HG02973 (cell line): ENCODE measurements around the gene FIBCD1.

Experiments used
- ATAC-seq: cut with Tn5 transposase; IDR thresholded peaks from one replicate; pipeline ENCODE4 v1.9.1; 2021; ENCODE audit warnings: moderate library complexity; ENCODE audit not compliant: unreplicated experiment

The FIBCD1 gene

DNA sequence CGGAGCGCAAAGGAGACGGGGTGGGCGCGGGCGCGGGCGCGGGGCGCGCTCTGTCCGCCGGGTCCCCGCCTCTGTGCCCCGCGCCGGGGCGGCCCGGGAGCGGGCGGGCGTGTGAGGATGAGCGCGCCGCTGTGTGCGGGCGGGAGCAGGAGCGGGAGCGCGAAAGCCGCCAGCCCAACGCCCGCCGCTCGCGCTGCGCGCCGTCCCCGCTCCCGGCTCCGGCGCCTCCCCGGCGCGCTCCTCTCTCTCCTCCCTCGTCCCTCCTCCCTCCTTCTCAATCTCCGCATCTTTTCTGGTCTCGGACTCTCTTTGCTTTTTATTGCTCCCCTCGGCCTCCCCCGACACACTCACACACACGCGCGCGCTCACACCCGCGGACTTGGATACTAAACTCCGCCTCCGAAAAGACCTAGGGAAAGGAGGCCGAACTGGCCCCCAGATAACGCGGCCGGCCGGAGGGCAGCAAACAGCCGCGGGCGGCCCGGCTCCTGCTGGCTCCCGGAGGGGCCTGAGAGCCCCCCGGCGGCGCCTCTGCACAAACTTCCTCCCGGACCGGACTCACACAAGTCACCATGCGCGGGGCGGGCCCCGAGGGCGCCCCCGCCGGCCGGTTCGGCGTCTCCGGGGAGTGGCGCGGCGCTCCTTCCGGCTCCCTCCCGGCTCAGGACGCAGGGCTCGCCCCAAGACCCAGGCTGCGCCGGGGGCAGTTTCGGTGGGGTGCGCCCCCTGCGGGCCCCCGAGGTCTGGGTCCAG, at the start of gene FIBCD1:
TSS of gene FIBCD1 (minus strand) at position 596 of the 753 bp plus-strand sequence. CDS start 640 bp downstream, outside the sequence.
- ATAC-seq, result no peak

DNA sequence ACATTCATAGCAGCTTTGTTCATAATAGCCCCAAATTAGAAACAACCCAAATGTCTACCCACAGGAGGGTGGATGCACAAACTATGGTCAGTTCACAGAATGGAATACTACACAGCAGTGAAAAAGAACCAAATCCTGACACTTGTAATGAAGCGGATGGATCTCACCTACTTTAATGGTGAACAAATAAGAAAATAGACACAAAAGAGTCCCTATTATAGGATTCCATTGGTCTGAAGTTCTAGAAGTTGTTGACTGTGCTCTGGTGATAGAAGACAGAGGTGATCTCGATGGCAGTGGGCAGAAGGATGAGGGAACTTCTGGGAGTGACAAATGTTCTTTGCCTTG, 49.3 kb upstream of the FIBCD1 start:
- no peak for ATAC-seq

DNA sequence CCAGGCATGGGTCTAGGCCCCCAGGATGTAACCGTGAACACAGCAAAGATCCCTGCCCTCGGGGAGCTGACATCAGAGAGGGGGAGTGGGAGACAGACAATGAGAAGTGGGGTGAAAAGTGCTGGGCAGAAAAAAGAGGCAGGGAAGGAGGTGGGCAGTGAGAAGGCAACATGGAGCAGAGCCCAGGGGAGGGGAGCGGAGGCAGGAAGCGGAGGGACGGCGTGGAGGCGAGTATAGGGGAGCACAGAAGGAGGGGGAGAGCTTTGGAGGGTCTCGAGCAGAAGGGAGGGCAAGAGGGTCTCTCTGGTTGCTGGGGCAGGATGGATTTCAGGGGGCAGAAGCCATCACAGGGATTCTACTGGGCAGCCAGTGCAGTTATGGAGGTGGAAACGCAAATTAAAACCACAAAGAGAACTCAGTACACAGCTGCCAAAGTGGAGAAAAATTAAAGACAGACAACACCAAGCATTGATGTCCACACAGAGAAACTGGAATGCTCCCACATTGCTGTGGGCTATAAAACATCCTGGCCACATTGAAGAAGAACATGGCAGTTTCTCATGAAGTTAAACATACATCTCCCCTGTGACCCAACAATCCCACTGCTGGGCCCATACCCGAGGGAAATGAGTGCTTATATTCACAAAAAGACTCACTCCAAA, 48.8 kb upstream of the FIBCD1 start:
- no peak for ATAC-seq

DNA sequence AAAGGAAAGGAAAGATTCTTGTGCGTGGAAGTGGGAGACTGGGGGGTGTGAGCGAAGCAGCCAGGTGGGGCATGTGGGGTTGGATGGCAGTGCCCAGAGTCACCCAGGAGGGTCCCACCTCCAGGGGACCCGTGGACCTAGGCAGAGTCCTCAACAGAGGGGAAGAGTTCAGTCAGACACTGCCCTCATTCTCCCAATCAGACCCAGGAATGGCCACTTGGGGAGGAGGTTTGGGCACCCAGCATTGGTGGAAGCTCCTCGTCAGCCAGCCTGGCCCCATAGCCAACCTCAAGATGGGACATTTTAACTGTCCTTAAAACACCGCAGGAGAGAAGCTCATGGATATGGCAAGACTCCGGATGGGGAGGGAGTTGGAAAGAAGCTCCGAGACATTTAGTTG, 48.0 kb upstream of the FIBCD1 start:
- no peak for ATAC-seq

- no peak for ATAC-seq
Observed at GRCh38 chr9:130986356-130986965, 47.4 kb upstream of the FIBCD1 start.

DNA sequence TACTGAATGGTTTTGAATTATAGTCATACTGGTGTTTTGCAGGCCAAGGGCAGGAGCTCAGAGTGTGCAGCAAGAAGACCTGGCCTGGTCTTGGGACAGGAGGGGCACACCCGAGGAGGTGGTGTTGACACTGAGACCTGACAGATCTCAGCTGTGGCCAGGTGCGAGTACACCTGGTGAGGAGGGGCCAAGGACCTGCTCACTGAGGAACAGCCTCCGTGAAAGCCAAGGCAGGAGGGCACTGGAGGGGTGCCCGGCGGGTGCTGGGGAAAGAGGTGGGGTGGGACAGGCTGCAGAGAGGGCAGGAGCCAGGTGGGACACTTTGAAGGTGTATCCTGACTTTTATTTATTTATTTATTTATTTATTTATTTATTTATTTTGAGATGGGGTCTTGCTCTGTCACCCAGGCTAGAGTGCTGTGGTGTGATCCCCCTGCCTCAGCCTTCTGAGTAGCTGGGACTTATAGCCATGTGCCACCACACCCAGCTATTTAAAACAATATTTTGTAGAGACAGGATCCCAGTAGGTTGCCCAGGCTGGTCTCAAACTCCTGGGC, 46.6 kb upstream of the FIBCD1 start:
- ATAC-seq, result no peak

DNA sequence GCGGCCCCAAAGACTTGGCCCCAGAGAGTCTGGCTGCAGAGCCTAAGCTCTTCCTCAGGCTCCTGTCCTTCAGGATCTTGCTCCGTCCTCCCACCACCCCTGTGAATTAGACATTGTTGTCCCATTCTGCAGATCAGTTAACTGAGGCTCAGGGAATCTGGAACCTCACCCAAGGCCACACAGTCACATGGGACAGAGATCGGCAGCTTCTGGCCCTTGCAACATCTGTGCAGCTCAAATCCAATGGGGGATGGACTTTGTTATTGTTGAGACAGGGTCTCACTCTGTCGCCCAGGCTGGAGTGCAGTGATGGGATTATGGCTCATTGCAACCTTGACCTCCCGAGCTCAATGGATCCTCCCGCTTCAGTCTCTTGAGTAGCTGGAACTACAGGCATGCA, 46.0 kb upstream of the FIBCD1 start:
- no peak for ATAC-seq

GRCh38 chr9:130984521-130984920, 45.5 kb upstream of the FIBCD1 start:
- no peak for ATAC-seq

DNA sequence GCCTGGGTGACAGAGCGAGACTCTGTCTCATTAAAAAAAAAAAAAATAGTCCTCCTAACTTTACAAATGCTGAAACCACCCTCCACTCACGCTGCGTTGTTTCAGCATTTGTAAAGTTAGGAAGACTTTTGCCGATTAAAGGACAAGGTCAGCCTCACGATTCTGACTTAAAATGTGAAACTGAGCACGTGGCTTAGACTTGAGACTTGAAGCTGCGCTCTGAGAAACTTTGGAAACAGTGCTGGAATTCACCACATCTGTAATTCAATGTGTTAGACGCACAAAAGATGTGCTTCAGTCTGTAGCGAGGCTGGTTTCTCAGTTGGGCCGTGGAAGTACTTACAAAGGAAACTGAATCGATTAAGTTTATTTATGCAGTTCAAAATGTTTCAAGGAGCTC, 44.9 kb upstream of the FIBCD1 start:
- no peak for ATAC-seq

GRCh38 chr9:130983359-130983670, 44.3 kb upstream of the FIBCD1 start:
- no peak for ATAC-seq

DNA sequence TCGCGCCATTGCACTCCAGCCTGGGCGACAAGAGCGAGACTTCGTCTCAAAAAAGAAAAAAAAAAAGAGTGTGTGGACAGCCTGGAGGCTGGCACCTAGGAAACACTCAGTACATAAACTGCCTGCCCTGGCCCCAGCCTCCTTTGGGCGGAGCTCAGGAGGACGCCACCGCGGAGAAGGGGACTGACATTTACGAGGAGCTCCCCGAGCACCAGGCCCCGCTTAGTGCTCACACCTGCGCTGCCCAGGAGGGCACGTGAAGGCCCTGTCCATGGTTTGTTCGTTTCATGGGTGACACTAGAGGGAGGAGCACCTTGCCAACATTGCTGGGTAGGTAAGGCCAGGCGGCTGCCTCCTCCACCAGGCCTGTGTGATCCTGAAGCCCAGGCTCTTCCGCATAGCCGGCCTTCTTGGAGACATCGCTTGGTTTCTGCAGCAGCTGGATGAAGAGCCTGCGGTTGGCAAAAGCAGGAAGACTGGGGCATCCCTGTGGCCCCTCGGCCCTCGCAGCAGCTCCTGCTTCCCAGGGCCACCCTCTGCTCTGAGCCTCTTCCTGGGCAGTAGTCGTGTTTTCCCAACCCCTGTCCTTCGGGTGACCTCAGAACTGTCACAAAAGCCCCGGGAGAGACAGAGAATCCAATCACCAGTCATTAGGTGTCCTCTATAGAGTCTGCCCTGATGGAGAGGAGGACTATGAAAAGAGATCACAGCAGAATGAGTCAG, 43.8 kb upstream of the FIBCD1 start:
- no peak for ATAC-seq

GRCh38 chr9:130981756-130982137, 42.7 kb upstream of the FIBCD1 start:
- ATAC-seq, result no peak

GRCh38 chr9:130981002-130981755, 42.1 kb upstream of the FIBCD1 start:
- no peak for ATAC-seq

DNA sequence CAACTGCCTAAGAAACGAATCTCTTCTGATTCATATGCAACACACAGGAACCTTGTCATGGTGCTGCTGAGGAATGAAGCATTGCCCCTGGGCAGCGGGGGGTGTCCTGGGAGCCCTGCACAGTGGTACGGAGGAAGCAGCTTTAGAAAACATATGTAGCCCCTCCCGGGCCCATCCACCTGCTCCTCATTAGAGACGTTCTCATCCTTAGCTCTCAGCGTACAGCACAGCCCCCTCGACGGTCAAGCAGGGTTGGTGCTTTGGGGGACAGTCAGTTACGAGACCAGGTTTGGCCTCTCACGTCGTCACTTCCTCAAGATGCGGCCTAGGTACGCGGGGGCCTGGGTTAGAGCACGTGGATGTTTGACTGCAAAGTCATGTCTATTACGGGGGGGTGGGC, 41.5 kb upstream of the FIBCD1 start:
- no peak for ATAC-seq

DNA sequence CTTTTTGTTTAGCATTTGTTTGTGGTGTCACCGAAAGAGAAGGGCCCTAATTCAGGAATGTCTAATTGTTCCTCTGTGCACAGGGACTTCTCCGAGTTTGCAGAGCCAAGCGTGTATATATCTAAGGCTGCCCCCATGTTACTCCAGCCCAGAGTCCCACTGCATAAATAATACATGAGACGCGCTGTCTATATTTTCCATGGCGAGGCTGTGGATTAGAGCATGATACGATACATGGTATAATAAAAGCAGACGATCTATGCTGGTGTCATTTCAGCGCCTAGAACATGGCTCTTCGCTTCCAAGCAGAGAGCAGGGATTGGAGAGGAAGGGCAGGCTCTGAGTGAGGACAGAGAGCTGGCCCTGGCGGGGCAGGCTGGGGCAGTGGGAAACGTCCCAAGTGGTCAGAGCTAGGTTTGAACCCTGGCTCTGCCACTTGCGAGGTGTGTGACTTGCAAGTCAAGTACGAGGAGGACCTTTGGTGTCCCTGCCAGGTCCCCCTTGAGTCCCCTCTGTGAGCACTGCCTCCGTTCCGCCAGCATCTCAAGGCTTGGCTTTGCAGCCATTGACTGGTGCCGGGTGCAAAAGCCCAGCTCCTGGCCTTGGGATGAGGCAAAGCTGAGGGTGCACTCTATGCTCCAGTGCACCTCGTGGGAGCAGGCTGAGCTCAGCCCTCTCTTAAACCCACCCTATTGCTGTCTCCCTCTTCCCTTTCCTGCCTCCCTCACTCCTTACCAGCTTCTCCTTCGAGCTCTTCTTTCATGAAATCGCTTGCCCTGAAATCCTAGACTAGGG, 40.7 kb upstream of the FIBCD1 start:
- ATAC-seq, result no peak

DNA sequence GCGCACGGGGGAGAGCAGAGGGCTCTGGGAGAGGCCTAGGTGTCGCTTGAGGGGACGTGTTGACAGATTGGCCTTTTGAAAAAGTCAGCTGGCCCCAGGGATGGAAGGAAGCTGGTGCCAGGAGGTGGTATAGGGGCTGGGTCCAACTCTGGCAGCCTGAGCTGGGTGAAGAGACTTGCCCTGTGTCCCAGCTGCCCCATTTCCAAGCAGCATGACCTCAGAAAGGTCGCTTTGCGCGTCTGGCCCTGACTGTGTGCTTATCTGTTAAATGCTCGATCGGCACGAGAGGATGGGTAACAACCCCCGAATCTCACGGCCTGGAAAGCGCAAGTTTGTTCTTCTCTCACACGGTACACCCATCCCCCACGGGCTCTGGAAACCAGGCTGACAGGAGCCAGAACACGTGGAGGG, 38.8 kb upstream of the FIBCD1 start:
- no peak for ATAC-seq

DNA sequence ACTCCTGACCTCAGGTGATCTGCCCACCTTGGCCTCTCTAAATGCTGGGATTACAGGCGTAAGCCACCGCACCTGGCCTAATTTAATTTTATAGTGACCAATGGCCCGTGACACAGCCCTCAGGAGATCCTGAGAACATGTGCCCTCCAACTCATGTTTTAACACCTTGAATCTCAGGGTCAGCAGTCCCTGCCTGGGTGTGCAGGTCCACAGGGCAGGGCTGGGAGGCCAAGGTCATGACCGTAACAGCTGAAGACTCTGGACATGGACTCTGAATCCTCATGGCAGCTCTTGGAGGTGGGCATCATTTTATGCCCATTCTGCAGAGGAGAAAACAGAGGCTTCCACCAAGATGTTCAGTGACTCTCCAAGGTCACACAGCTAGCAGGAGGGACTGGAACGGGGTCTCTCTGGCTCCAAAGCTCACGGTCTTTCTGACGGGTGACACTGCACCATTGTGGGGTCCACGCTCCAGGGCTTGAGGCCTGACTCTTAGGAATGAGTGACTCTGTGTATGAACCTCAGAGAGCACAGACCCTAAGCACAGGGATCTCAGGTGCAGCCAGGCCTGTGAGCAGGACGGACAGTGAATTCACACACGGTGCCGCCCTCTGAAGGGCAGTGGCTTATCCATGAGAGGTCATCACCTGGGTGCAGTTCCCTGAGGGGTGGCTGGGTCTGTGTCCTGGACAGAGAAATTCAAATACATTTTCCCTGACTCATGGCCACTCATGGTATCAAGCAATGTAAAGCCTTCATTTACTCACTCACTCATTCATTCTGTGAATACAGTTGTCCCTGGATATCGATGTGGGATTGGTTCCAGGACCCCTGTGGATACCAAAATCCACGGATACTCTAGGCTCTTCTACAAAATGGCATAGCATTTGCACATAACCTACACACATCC, 37.1 kb upstream of the FIBCD1 start:
- ATAC-seq, result no peak

DNA sequence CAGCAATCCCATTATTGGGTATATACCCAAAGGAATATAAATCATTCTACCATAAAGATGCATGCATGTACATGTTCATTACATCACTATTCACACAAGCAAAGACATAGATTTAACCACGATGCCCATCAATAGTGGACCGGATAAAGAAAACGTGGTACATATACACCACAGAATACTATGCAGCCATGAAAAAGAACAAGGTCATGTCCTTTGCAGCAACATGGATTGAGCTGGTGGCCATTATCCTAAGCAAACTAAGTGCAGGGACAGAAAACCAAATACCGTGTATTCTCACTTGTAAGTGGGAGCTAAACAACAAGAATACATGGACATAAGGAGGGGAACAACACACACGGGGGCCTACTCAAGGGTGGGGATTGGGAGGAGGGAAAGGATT, 36.1 kb upstream of the FIBCD1 start:
- ATAC-seq, result no peak

- ATAC-seq, result no peak
Observed at GRCh38 chr9:130974697-130975096, 35.6 kb upstream of the FIBCD1 start.
